CD14-positive monocyte (primary cell): Measurements from ENCODE around the gene C1QTNF1. TPM values are rescaled to one million over a fixed set of nuclear protein-coding genes. Genes with fewer than 3 reads are reported as not detected.

Source experiments
- DNase-seq, 3 donors: peaks; one replicate each; pipeline ENCODE4 v3.0.0-alpha.2; 2011 to 2022
- H2AFZ ChIP-seq: 2 replicates; pipeline ENCODE4 v1.6.0; 2012; ENCODE audit warnings: mild to moderate bottlenecking, low read depth, low read length, inconsistent platforms; ENCODE audit not compliant: insufficient read depth, poor library complexity, severe bottlenecking
- H3K27ac ChIP-seq, 2 donors: 1 replicate in 1 of 2; 2 replicates in 1 of 2; pipeline ENCODE4 v1.5.1; 2012 to 2013; ENCODE audit warnings: low read length in 2 of 2, control low read depth in 1 of 2, inconsistent platforms in 1 of 2, low read depth in 1 of 2, mild to moderate bottlenecking in 1 of 2
- H3K27me3 ChIP-seq, 2 donors: one replicate each; pipeline versions ENCODE4 v1.6.0 to v1.6.1; 2011 to 2013; ENCODE audit warnings: low read length in 2 of 2; ENCODE audit not compliant: control insufficient read depth in 2 of 2, insufficient read depth in 2 of 2
- H3K36me3 ChIP-seq, 2 donors: replicated peaks in 1 of 2; 1 replicate in 1 of 2; 2 replicates in 1 of 2; pipeline versions ENCODE4 v1.5.1 to v1.6.1; 2012 to 2013; ENCODE audit warnings: low read length in 2 of 2, control low read depth in 1 of 2, inconsistent platforms in 1 of 2, mild to moderate bottlenecking in 1 of 2; ENCODE audit not compliant: insufficient read depth in 2 of 2, control insufficient read depth in 1 of 2
- H3K4me1 ChIP-seq, 2 donors: 1 replicate in 1 of 2; 2 replicates in 1 of 2; pipeline versions ENCODE4 v1.5.1 to v1.6.1; 2012 to 2013; ENCODE audit warnings: low read length in 2 of 2, control low read depth in 1 of 2, inconsistent platforms in 1 of 2, mild to moderate bottlenecking in 1 of 2, moderate library complexity in 1 of 2; ENCODE audit not compliant: insufficient read depth in 2 of 2, control insufficient read depth in 1 of 2
- H3K4me2 ChIP-seq: replicated peaks from 2 replicates; pipeline ENCODE3; 2012; ENCODE audit warnings: low read length, moderate library complexity, mild to moderate bottlenecking; ENCODE audit not compliant: poor library complexity, severe bottlenecking; ENCODE audit errors: extremely low read depth
- H3K4me3 ChIP-seq, 3 experiments: fragments of 200-600 bp in 1 of 3; sonication (generic) in 1 of 3; replicated peaks in 1 of 3; 1 replicate in 2 of 3; 2 replicates in 1 of 3; pipeline ENCODE4 v1.5.1; 2011 to 2013; ENCODE audit warnings: low read length in 3 of 3, mild to moderate bottlenecking in 3 of 3, control low read depth in 2 of 3, low read depth in 2 of 3, inconsistent platforms in 1 of 3, moderate library complexity in 1 of 3
- H3K79me2 ChIP-seq: 2 replicates; pipeline ENCODE4 v1.6.0; 2012; ENCODE audit warnings: mild to moderate bottlenecking, control low read depth, inconsistent platforms, low read length, moderate library complexity; ENCODE audit not compliant: insufficient read depth
- H3K9ac ChIP-seq: 2 replicates; pipeline ENCODE4 v1.6.0; 2017; ENCODE audit warnings: low read length, mild to moderate bottlenecking; ENCODE audit not compliant: insufficient read depth, poor library complexity, severe bottlenecking
- H3K9me3 ChIP-seq, 2 donors: replicated peaks in 1 of 2; 1 replicate in 1 of 2; 2 replicates in 1 of 2; pipeline versions ENCODE4 v1.5.1 to v1.6.1; 2012 to 2013; ENCODE audit warnings: low read length in 2 of 2, control low read depth in 1 of 2; ENCODE audit not compliant: control insufficient read depth in 1 of 2, insufficient read depth in 1 of 2
- H4K20me1 ChIP-seq: 2 replicates; pipeline ENCODE4 v1.6.0; 2012; ENCODE audit warnings: mild to moderate bottlenecking, low read length, control low read depth, moderate library complexity; ENCODE audit not compliant: insufficient read depth
- H3K27ac Mint-ChIP-seq, 7 donors: one replicate each; pipeline ENCODE4 v1.8.0; 2020; ENCODE audit warnings: mild to moderate bottlenecking in 7 of 7, mixed read lengths in 7 of 7, moderate library complexity in 6 of 7, inconsistent platforms in 2 of 7
- H3K27me3 Mint-ChIP-seq, 3 donors: one replicate each; pipeline ENCODE4 v1.8.0; 2021 to 2022; ENCODE audit warnings: low read depth in 3 of 3, mild to moderate bottlenecking in 3 of 3, mixed read lengths in 3 of 3, moderate library complexity in 3 of 3, inconsistent platforms in 1 of 3
- H3K36me3 Mint-ChIP-seq, 2 donors: one replicate each; pipeline ENCODE4 v1.8.0; 2020; ENCODE audit warnings: mixed read lengths in 2 of 2, inconsistent platforms in 1 of 2, mild to moderate bottlenecking in 1 of 2
- H3K4me1 Mint-ChIP-seq: one replicate; pipeline ENCODE4 v1.8.0; 2020; ENCODE audit warnings: mild to moderate bottlenecking, mixed read lengths
- H3K4me3 Mint-ChIP-seq, 2 donors: one replicate each; pipeline ENCODE4 v1.8.0; 2020; ENCODE audit warnings: mild to moderate bottlenecking in 2 of 2, mixed read lengths in 2 of 2, moderate library complexity in 1 of 2
- H3K9me3 Mint-ChIP-seq, 7 donors: one replicate each; pipeline ENCODE4 v1.8.0; 2020 to 2022; ENCODE audit warnings: mixed read lengths in 7 of 7, mild to moderate bottlenecking in 6 of 7, moderate library complexity in 6 of 7, inconsistent platforms in 2 of 7
- CTCF ChIP-seq: fragments of 200-600 bp; IDR thresholded peaks from one replicate; pipeline ENCODE4 v1.8.0; 2022; ENCODE audit warnings: antibody characterized with exemption, mild to moderate bottlenecking
- WGBS: methylation state at CpG from one replicate; pipeline ENCODE4 v1.1.5; 2013; ENCODE audit warnings: missing lambda C conversion rate; ENCODE audit not compliant: insufficient coverage; 5-methylcytosine and 5-hydroxymethylcytosine counted together
- intact Hi-C, 2 donors: fragments of 100-400 bp; cut with micrococcal nuclease; formaldehyde crosslinking; loops; one replicate each; pipeline versions ENCODE4 v1.15.0 to v1.15.1; 2023
- polyA plus RNA-seq, 3 donors: library from polyadenylated mRNA; depleted of rRNA in 1 of 3; unstranded in 2 of 3; stranded (reverse) in 1 of 3; fragments of 300-500 nt in 2 of 3; fragments of >200 nt in 1 of 3; fragmentation: Illumina TruSeq in 2 of 3; gene quantifications; 1 replicate in 2 of 3; 2 replicates in 1 of 3; pipeline ENCODE4 v1.2.3, GENCODE V29; 2012 to 2021

Gene C1QTNF1
- polyA plus RNA-seq, 3 donors: not detected

- TF ChIP-seq CTCF: no peak
- WGBS: no CpG with 5 or more reads among the region's 1 CpG
Observed at GRCh38 chr17:79052131-79052530, 28.2 kb downstream of the C1QTNF1 start.

GRCh38 chr17:79053251-79053925 lies 29.4 kb downstream of the C1QTNF1 start:
- intact Hi-C loops: no loop called here

More at GRCh38 chr17:79052131-79052530, 28.2 kb downstream of the C1QTNF1 start:
- no peak overlapping the region for H3K4me3 Mint-ChIP-seq
- Histone ChIP-seq H3K36me3 (no peaks in the 10 kb centered on the region), H3K4me3 (no peak overlapping the region), H3K4me2 (no peak overlapping the region), H2AFZ (no peak overlapping the region), H3K9me3 (peaks cover 0 to 11% of the 10 kb centered on the region in 2 donors), H3K27ac (no peak overlapping the region), H4K20me1 (no peaks in the 10 kb centered on the region), H3K27me3 (no peaks in the 10 kb centered on the region), H3K79me2 (no peaks in the 10 kb centered on the region), H3K9ac (no peak overlapping the region), H3K4me1 (no peaks in the 10 kb centered on the region)
- peaks cover 4 to 17% (median 4%) of the 10 kb centered on the region in 3 donors for H3K27me3 Mint-ChIP-seq
- intact Hi-C loops: no loop called here
- H3K27ac Mint-ChIP-seq: no peak overlapping the region
- no peak for DNase-seq
- H3K4me1 Mint-ChIP-seq: peaks cover 3% of the 10 kb centered on the region
- peaks cover 11 to 20% (median 16%) of the 10 kb centered on the region in 7 donors for H3K9me3 Mint-ChIP-seq
- H3K36me3 Mint-ChIP-seq: no peaks in the 10 kb centered on the region

More at GRCh38 chr17:79053251-79053925, 29.4 kb downstream of the C1QTNF1 start:
- Histone ChIP-seq H3K79me2 (no peaks in the 10 kb centered on the region), H3K27me3 (no peaks in the 10 kb centered on the region), H3K4me1 (peaks cover 7 to 11% of the 10 kb centered on the region in 2 donors), H4K20me1 (no peaks in the 10 kb centered on the region), H3K36me3 (no peaks in the 10 kb centered on the region), H3K9me3 (peaks cover 0 to 11% of the 10 kb centered on the region in 2 donors), H2AFZ (no peak overlapping the region), H3K9ac (no peak overlapping the region), H3K4me2 (no peak overlapping the region), H3K27ac (no peak overlapping the region), H3K4me3 (no peak overlapping the region)
- no peak for DNase-seq
- peaks cover 11 to 27% (median 16%) of the 10 kb centered on the region in 7 donors for H3K9me3 Mint-ChIP-seq
- TF ChIP-seq CTCF: no peak
- H3K27ac Mint-ChIP-seq: no peak overlapping the region
- peaks cover 4 to 14% (median 7%) of the 10 kb centered on the region in 3 donors for H3K27me3 Mint-ChIP-seq
- H3K36me3 Mint-ChIP-seq: peaks cover 0 to 1% of the 10 kb centered on the region in 2 donors
- no peak overlapping the region for H3K4me3 Mint-ChIP-seq
- WGBS: 100% methylated on average over 1 of the region's 2 CpGs
- peaks cover 13% of the 10 kb centered on the region for H3K4me1 Mint-ChIP-seq
